SU-DHL-6 (cell line): ENCODE results near the gene ARID3C.

ENCODE experiments used
- CTCF ChIP-seq: fragments of 200-600 bp; sonication (generic); IDR thresholded peaks from one replicate; pipeline ENCODE4 v1.5.1; 2017; ENCODE audit warnings: antibody characterized with exemption, mild to moderate bottlenecking, low read length, moderate library complexity; ENCODE audit not compliant: insufficient read depth, poor library complexity, severe bottlenecking
- EZH2phosphoT487 ChIP-seq: fragments of 200-600 bp; sonication (generic), shearing (Covaris generic); conservative IDR thresholded peaks from 2 replicates; pipeline ENCODE4 v1.6.1; 2018; ENCODE audit warnings: mild to moderate bottlenecking, antibody characterized with exemption, low read length, moderate library complexity, mixed read lengths

- peak; percentile 86 for TF ChIP-seq CTCF
- TF ChIP-seq EZH2phosphoT487: no peak
These were observed 37.5 kb downstream of the ARID3C start for GRCh38 chr9:34591248-34591916.
